ENCODE measurements around the gene SIGLEC14.

- no peak for TF ChIP-seq CTCF (conservative IDR thresholded peaks at IDR 0.05)
- no peak for TF ChIP-seq EZH2 (IDR thresholded peaks at IDR 0.05; ENCODE audit: low read depth)
Measured at GRCh38 chr19:51607077-51607476, 39.5 kb downstream of the SIGLEC14 start.

Data from PC-9 (cell line).